MM.1S (cell line): ENCODE results near the gene CREB3L2.

Experiments used
- DNase-seq: peaks from one replicate; pipeline ENCODE4 v3.0.0-alpha.2; 2015
- H2AFZ ChIP-seq: fragments of 300-600 bp; sonication (generic); 2 replicates; pipeline ENCODE4 v1.6.0; 2016; ENCODE audit warnings: antibody characterized with exemption, low read length
- H3F3A ChIP-seq: fragments of 300-600 bp; sonication (generic); 2 replicates; pipeline ENCODE4 v1.6.1; 2016; ENCODE audit warnings: mild to moderate bottlenecking, antibody characterized with exemption, low read length, moderate library complexity, mixed read lengths; ENCODE audit not compliant: insufficient read depth
- H3K27ac ChIP-seq: fragments of 300-600 bp; sonication (generic); 2 replicates; pipeline ENCODE4 v1.5.1; 2016; ENCODE audit warnings: mild to moderate bottlenecking, low read length
- H3K27me3 ChIP-seq: fragments of 300-600 bp; sonication (generic); replicated peaks from 2 replicates; pipeline ENCODE4 v1.6.0; 2016; ENCODE audit warnings: low read length; ENCODE audit not compliant: insufficient read depth
- H3K36me3 ChIP-seq: fragments of 300-600 bp; sonication (generic); replicated peaks from 2 replicates; pipeline ENCODE4 v1.6.1; 2016; ENCODE audit warnings: mild to moderate bottlenecking, low read length, mixed read lengths; ENCODE audit not compliant: insufficient read depth
- H3K4me1 ChIP-seq: fragments of 300-600 bp; sonication (generic); 2 replicates; pipeline ENCODE4 v1.6.1; 2016; ENCODE audit warnings: low read length, mixed read lengths
- H3K4me2 ChIP-seq: fragments of 300-600 bp; sonication (generic); 2 replicates; pipeline ENCODE4 v1.6.0; 2016; ENCODE audit warnings: low read depth, low read length
- H3K4me3 ChIP-seq: fragments of 300-600 bp; sonication (generic); 2 replicates; pipeline ENCODE4 v1.5.1; 2016; ENCODE audit warnings: low read length, mixed read lengths
- H3K79me2 ChIP-seq: fragments of 300-600 bp; sonication (generic); 2 replicates; pipeline ENCODE4 v1.6.1; 2016; ENCODE audit warnings: mixed run types, low read length, mixed read lengths
- H3K9ac ChIP-seq: fragments of 300-600 bp; sonication (generic); 2 replicates; pipeline ENCODE4 v1.6.1; 2016; ENCODE audit warnings: low read length, mixed read lengths
- H3K9me2 ChIP-seq: fragments of 300-600 bp; sonication (generic); replicated peaks from 2 replicates; pipeline ENCODE4 v1.6.1; 2016; ENCODE audit warnings: mild to moderate bottlenecking, low read length, mixed read lengths; ENCODE audit not compliant: insufficient read depth
- H3K9me3 ChIP-seq: fragments of 300-600 bp; sonication (generic); replicated peaks from 2 replicates; pipeline ENCODE4 v1.6.1; 2016; ENCODE audit warnings: mild to moderate bottlenecking, low read length, mixed read lengths; ENCODE audit not compliant: insufficient read depth
- H4K20me1 ChIP-seq: fragments of 300-600 bp; sonication (generic); 2 replicates; pipeline ENCODE4 v1.6.1; 2016; ENCODE audit warnings: mild to moderate bottlenecking, low read length, moderate library complexity, mixed read lengths; ENCODE audit not compliant: insufficient read depth
- EZH2 ChIP-seq: fragments of 300-600 bp; sonication (generic); optimal IDR thresholded peaks from 2 replicates; pipeline ENCODE3; 2017; ENCODE audit warnings: low read depth, mild to moderate bottlenecking, antibody characterized with exemption, low read length, mixed read lengths
- EZH2phosphoT487 ChIP-seq: fragments of 300-600 bp; sonication (generic); IDR thresholded peaks from 2 replicates; pipeline ENCODE4 v1.6.1; 2018; ENCODE audit warnings: antibody characterized with exemption, low read length
- TF ChIP-seq, protein P1 (sequence below): fragments of 300-600 bp; sonication (generic); IDR thresholded peaks from 2 replicates; pipeline ENCODE4 v1.5.1; 2016; ENCODE audit warnings: antibody characterized with exemption, low read length, mixed read lengths

CREB3L2 gene

DNA sequence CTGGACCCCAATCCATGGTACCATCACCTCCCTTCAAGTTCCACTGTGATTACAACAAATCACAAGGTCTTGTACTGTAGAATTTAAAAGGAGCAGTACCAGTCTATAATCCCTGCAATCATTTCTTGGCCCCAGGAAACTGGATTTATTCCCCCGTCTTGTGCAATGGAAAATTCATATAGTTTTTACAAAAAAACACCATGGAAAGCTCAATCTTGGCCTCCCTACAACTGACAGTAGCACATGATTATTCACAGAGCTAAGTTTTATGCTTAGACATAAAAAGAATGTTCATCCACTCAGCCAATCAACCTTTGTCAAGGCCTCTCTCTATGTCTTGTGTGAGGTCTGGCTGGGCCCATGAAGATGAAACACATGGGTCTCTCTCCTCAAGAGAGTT, 165.3 kb downstream of the CREB3L2 start:
- H3K9ac ChIP-seq = no peak overlapping the region
- H3K79me2 ChIP-seq = no peaks in the 10 kb centered on the region
- H3K4me3 ChIP-seq = no peak overlapping the region
- no peaks in the 10 kb centered on the region for H3K27me3 ChIP-seq
- H3K4me2 ChIP-seq = no peak overlapping the region
- H3K4me1 ChIP-seq = no peaks in the 10 kb centered on the region
- H3K27ac ChIP-seq = no peak overlapping the region
- no peak for DNase-seq
- no peak for TF ChIP-seq EZH2phosphoT487
- TF ChIP-seq EZH2 = no peak
- TF ChIP-seq, protein P1, sequence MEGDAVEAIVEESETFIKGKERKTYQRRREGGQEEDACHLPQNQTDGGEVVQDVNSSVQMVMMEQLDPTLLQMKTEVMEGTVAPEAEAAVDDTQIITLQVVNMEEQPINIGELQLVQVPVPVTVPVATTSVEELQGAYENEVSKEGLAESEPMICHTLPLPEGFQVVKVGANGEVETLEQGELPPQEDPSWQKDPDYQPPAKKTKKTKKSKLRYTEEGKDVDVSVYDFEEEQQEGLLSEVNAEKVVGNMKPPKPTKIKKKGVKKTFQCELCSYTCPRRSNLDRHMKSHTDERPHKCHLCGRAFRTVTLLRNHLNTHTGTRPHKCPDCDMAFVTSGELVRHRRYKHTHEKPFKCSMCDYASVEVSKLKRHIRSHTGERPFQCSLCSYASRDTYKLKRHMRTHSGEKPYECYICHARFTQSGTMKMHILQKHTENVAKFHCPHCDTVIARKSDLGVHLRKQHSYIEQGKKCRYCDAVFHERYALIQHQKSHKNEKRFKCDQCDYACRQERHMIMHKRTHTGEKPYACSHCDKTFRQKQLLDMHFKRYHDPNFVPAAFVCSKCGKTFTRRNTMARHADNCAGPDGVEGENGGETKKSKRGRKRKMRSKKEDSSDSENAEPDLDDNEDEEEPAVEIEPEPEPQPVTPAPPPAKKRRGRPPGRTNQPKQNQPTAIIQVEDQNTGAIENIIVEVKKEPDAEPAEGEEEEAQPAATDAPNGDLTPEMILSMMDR = no peak
- no peaks in the 10 kb centered on the region for H4K20me1 ChIP-seq
- no peaks in the 10 kb centered on the region for H3K9me3 ChIP-seq
- no peaks in the 10 kb centered on the region for H3F3A ChIP-seq
- no peak overlapping the region for H2AFZ ChIP-seq
- H3K9me2 ChIP-seq = no peaks in the 10 kb centered on the region
- no peaks in the 10 kb centered on the region for H3K36me3 ChIP-seq

DNA sequence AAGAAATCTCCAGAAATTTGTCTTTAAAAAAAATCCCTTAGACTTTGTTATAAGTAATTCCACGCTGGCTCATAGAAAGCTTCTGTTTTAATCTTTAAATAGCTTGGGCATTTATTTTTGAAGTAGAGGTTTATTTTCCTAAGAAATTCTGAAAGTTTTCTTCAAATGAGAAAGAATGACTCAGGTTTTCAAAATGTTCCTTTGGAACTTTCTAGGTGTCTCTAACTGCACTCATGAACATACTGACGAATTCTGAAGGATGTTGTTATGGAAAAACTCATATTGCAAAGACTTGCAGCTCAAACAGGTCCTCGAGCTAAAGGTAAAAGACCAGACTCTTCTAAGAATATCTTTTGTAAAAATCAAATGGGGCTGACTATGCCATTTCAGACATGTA, 165.8 kb downstream of the CREB3L2 start:
- Histone ChIP-seq H3F3A (no peaks in the 10 kb centered on the region), H3K4me2 (no peak overlapping the region), H3K4me3 (no peak overlapping the region), H3K9me2 (no peaks in the 10 kb centered on the region), H3K4me1 (no peaks in the 10 kb centered on the region), H3K9ac (no peak overlapping the region), H3K79me2 (no peaks in the 10 kb centered on the region), H3K27me3 (no peaks in the 10 kb centered on the region), H3K27ac (no peak overlapping the region), H3K36me3 (no peaks in the 10 kb centered on the region), H4K20me1 (no peaks in the 10 kb centered on the region), H2AFZ (no peak overlapping the region), H3K9me3 (no peaks in the 10 kb centered on the region)
- no peak for DNase-seq
- TF ChIP-seq, protein P1 = no peak
- TF ChIP-seq EZH2phosphoT487 (no peak), EZH2 (no peak)

DNA sequence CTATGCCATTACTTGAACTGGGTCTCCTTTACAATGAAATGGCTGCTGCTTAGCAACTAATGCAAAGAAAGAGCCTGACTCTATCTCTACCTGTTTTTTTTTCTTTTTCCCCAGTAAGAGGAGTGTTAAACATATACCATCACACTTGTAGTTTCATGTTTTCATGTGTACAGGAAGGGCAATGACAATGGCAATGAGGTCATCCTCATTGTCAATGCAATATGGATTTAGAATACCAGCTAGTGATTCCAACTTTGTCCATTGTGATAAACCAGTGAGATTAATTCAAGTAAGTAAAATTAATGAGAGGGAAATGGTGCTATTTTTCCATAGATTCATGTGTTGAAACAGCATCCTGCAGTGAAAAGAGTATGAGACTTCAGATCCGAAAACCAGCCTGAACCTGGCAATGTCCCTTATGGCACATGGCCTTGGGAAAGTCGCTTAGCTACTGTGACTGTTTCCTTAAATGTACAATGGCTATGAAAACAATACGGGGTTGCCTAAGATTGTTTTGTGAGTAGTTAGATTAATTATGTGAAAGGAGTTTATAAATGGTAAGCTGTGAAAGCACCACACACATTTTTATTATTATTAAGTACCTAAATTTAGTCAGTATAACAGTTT, 166.3 kb downstream of the CREB3L2 start:
- TF ChIP-seq, protein P1 = no peak
- TF ChIP-seq EZH2phosphoT487 = no peak
- no peak for TF ChIP-seq EZH2
- Histone ChIP-seq H3K9ac (no peak overlapping the region), H3K4me3 (no peak overlapping the region), H2AFZ (no peak overlapping the region), H3K36me3 (no peaks in the 10 kb centered on the region), H3K27ac (no peak overlapping the region), H3K9me2 (no peaks in the 10 kb centered on the region), H3K9me3 (no peaks in the 10 kb centered on the region), H3K4me1 (no peaks in the 10 kb centered on the region), H3K27me3 (no peaks in the 10 kb centered on the region), H3F3A (no peaks in the 10 kb centered on the region), H4K20me1 (no peaks in the 10 kb centered on the region), H3K4me2 (no peak overlapping the region), H3K79me2 (no peaks in the 10 kb centered on the region)
- DNase-seq = no peak
